ENCODE results near the gene TMIGD3.

TMIGD3 gene

GRCh38 chr1:111444031-111444430 lies 59.4 kb downstream of the TMIGD3 start:
- H4K20me1 ChIP-seq (ENCODE audit: insufficient read depth, low read length): peaks cover 14% of the 10 kb centered on the region; the same call in 1 of the 2 replicates
- no peak overlapping the region for H3K4me2 ChIP-seq (ENCODE audit: insufficient read depth, low read length)
- TF ChIP-seq CTCF (IDR thresholded peaks at IDR 0.05; ENCODE audit: borderline replicate concordance, extremely low read depth, low read length, poor library complexity, severe bottlenecking): no peak
- no peak for TF ChIP-seq EZH2 (IDR thresholded peaks at IDR 0.05; ENCODE audit: borderline replicate concordance, low read depth, low read length, severe bottlenecking)
- H3K79me2 ChIP-seq (ENCODE audit: insufficient read depth, low read length): peaks cover 48% of the 10 kb centered on the region
- no peak overlapping the region for H3K4me3 ChIP-seq (ENCODE audit: low read depth in 1 of 2, low read length in 2 of 2)
- no peak for DNase-seq
- no peak overlapping the region for H2AFZ ChIP-seq (ENCODE audit: low read depth, low read length)
- no peak overlapping the region for H3K9ac ChIP-seq (ENCODE audit: low read depth, low read length)
- no peaks in the 10 kb centered on the region for H3K27me3 ChIP-seq (ENCODE audit: insufficient read depth, low read length, poor library complexity)
- H3K27ac ChIP-seq (ENCODE audit: low read length): no peak overlapping the region
- H3K36me3 ChIP-seq (ENCODE audit: insufficient read depth, low read length): peaks cover 86% of the 10 kb centered on the region
- ATAC-seq (ENCODE audit: insufficient read depth, low read depth): no peak
- H3K4me1 ChIP-seq (ENCODE audit: insufficient read depth, low read length): peaks cover 30% of the 10 kb centered on the region
- H3K9me3 ChIP-seq (ENCODE audit: insufficient read depth, low read length, severe bottlenecking): no peaks in the 10 kb centered on the region

GRCh38 chr1:111442457-111442856 lies 61.0 kb downstream of the TMIGD3 start:
- no peak overlapping the region for H2AFZ ChIP-seq (ENCODE audit: low read depth, low read length)
- H3K9ac ChIP-seq (ENCODE audit: low read depth, low read length): no peak overlapping the region
- ATAC-seq (ENCODE audit: insufficient read depth, low read depth) (no peak), DNase-seq (no peak)
- no peak overlapping the region for H3K4me2 ChIP-seq (ENCODE audit: insufficient read depth, low read length)
- H3K4me3 ChIP-seq (ENCODE audit: low read depth in 1 of 2, low read length in 2 of 2): no peak overlapping the region
- H3K9me3 ChIP-seq (ENCODE audit: insufficient read depth, low read length, severe bottlenecking): no peaks in the 10 kb centered on the region
- no peak for TF ChIP-seq CTCF (IDR thresholded peaks at IDR 0.05; ENCODE audit: borderline replicate concordance, extremely low read depth, low read length, poor library complexity, severe bottlenecking)
- TF ChIP-seq EZH2 (IDR thresholded peaks at IDR 0.05; ENCODE audit: borderline replicate concordance, low read depth, low read length, severe bottlenecking): no peak
- no peak overlapping the region for H3K27ac ChIP-seq (ENCODE audit: low read length)
- H4K20me1 ChIP-seq (ENCODE audit: insufficient read depth, low read length): peaks cover 12% of the 10 kb centered on the region; the same call in 1 of the 2 replicates
- H3K27me3 ChIP-seq (ENCODE audit: insufficient read depth, low read length, poor library complexity): no peaks in the 10 kb centered on the region
- peaks cover 99% of the 10 kb centered on the region for H3K36me3 ChIP-seq (ENCODE audit: insufficient read depth, low read length)
- H3K4me1 ChIP-seq (ENCODE audit: insufficient read depth, low read length): peaks cover 19% of the 10 kb centered on the region
- peaks cover 32% of the 10 kb centered on the region for H3K79me2 ChIP-seq (ENCODE audit: insufficient read depth, low read length)

GRCh38 chr1:111441573-111442192 lies 61.8 kb downstream of the TMIGD3 start:
- Histone ChIP-seq H3K27ac (ENCODE audit: low read length) (no peak overlapping the region), H3K36me3 (ENCODE audit: insufficient read depth, low read length) (peaks cover 93% of the 10 kb centered on the region), H3K4me2 (ENCODE audit: insufficient read depth, low read length) (no peak overlapping the region), H4K20me1 (ENCODE audit: insufficient read depth, low read length) (0 out of 2 replicates have a peak, but pooled peaks cover 6% of the 10 kb centered on the region), H3K79me2 (ENCODE audit: insufficient read depth, low read length) (peaks cover 24% of the 10 kb centered on the region), H3K4me3 (ENCODE audit: low read depth in 1 of 2, low read length in 2 of 2) (no peak overlapping the region), H3K4me1 (ENCODE audit: insufficient read depth, low read length) (peaks cover 11% of the 10 kb centered on the region), H3K9me3 (ENCODE audit: insufficient read depth, low read length, severe bottlenecking) (no peaks in the 10 kb centered on the region), H2AFZ (ENCODE audit: low read depth, low read length) (no peak overlapping the region), H3K27me3 (ENCODE audit: insufficient read depth, low read length, poor library complexity) (no peaks in the 10 kb centered on the region), H3K9ac (ENCODE audit: low read depth, low read length) (no peak overlapping the region)
- TF ChIP-seq EZH2 (IDR thresholded peaks at IDR 0.05; ENCODE audit: borderline replicate concordance, low read depth, low read length, severe bottlenecking) (no peak), CTCF (IDR thresholded peaks at IDR 0.05; ENCODE audit: borderline replicate concordance, extremely low read depth, low read length, poor library complexity, severe bottlenecking) (peak; percentile 73)
- DNase-seq: peak; percentile 67
- peak; percentile 83 for ATAC-seq (ENCODE audit: insufficient read depth, low read depth)

Measured in DND-41 (cell line).